Tibial nerve (tissue), 4 donors: ENCODE results near the gene CDH4. TPM values are rescaled to one million over a fixed set of nuclear protein-coding genes. Genes with fewer than 3 reads are reported as not detected.

ENCODE experiments used
- DNase-seq, 2 donors: peaks; one replicate each; pipeline ENCODE4 v3.0.0-alpha.2; 2019; ENCODE audit warnings: low spot score in 2 of 2
- H3K27ac ChIP-seq, 4 donors: fragments of 200-600 bp; sonication (generic) in 3 of 4; one replicate each; pipeline ENCODE4 v1.5.1; 2017 to 2019; ENCODE audit warnings: mild to moderate bottlenecking in 1 of 4
- H3K27me3 ChIP-seq, 2 donors: fragments of 200-600 bp; sonication (generic) in 1 of 2; one replicate each; pipeline versions ENCODE4 v1.5.1 to v1.6.0; 2017 to 2019
- H3K36me3 ChIP-seq, 3 donors: fragments of 200-600 bp; sonication (generic); one replicate each; pipeline ENCODE4 v1.5.1; 2018 to 2019
- H3K4me1 ChIP-seq, 4 donors: fragments of 200-600 bp; sonication (generic) in 3 of 4; one replicate each; pipeline ENCODE4 v1.5.1; 2017 to 2019
- H3K4me3 ChIP-seq, 4 donors: fragments of 200-600 bp; sonication (generic) in 3 of 4; one replicate each; pipeline ENCODE4 v1.5.1; 2017 to 2019; ENCODE audit warnings: mild to moderate bottlenecking in 1 of 4, moderate library complexity in 1 of 4
- H3K9me3 ChIP-seq, 4 donors: fragments of 200-600 bp; sonication (generic) in 3 of 4; one replicate each; pipeline ENCODE4 v1.5.1; 2017 to 2019
- CTCF ChIP-seq, 5 experiments: fragments of 200-600 bp in 3 of 5; fragments of 450-650 bp in 2 of 5; sonication (generic) in 3 of 5; IDR thresholded peaks; one replicate each; pipeline ENCODE4 v1.5.1; 2016 to 2019; ENCODE audit warnings: antibody characterized with exemption in 5 of 5, mild to moderate bottlenecking in 3 of 5, moderate library complexity in 2 of 5
- EP300 ChIP-seq, 2 donors: sonication (generic); formaldehyde crosslinking; IDR thresholded peaks; one replicate each; pipeline ENCODE4 v1.6.1; 2017; ENCODE audit warnings: antibody characterized with exemption in 2 of 2, mild to moderate bottlenecking in 1 of 2
- POLR2A ChIP-seq, 2 donors: fragments of 450-650 bp; IDR thresholded peaks; one replicate each; pipeline ENCODE4 v1.6.1; 2017; ENCODE audit warnings: antibody characterized with exemption in 2 of 2, mild to moderate bottlenecking in 2 of 2, moderate library complexity in 2 of 2
- WGBS, 2 donors: methylation state at CpG; one replicate each; pipeline ENCODE4 v1.1.5; 2018; 5-methylcytosine and 5-hydroxymethylcytosine counted together
- total RNA-seq, 4 donors: library from RNA; depleted of rRNA; stranded (reverse); fragments of >200 nt; gene quantifications; one replicate each; pipeline ENCODE4 v1.1.0, GENCODE V29; 2016

The CDH4 gene
- total RNA-seq, 4 donors from 2014 or later = 0.78 to 2.3 (median 1.0) TPM

DNA sequence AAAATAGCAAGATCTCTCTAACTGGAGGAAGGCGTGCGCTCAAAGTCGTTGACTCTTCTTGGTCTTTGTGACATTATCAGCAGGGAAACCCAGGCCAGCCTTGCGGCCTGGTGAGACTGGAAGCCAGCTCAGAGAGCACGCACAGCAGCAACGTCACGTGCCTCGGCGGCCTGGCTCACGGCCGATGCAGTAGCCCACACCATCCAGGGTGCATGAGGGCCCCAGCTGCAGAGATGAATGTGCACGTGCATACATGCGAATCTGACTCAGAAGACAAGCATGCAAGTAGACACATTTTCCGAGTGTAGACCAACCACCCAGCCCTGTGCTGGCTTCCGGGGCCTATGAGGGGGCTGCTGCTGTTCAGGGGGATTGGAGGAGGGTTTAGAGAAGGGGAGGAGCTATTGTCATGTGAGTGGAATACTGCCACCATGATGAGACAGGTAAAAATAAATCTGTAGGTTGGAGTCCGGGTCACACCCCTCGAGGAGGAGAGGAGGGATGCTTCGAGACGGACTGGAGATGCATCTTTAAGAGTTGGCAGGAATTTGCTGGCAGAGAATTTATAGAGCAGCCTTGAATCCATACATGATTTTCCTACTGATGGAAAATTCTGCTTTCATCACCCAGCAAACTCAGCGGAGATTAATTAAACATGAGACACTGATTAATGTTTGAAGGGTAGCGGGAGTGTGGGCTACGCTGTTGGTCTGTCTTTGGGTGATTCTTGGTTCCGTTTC lies 388.2 kb downstream of the CDH4 start:
- WGBS, 2 donors = 56 to 63% methylated on average over 23 of the region's 23 CpGs
- Histone ChIP-seq H3K9me3 (peaks cover 0 to 10% (median 0%) of the 10 kb centered on the region in 4 donors), H3K27me3 (no peaks in the 10 kb centered on the region)

GRCh38 chr20:61640871-61641245 lies 388.8 kb downstream of the CDH4 start:
- no peak for DNase-seq
- H3K9me3 ChIP-seq = peaks cover 0 to 10% (median 0%) of the 10 kb centered on the region in 4 donors
- no peak overlapping the region for H3K27ac ChIP-seq
- WGBS, 2 donors = 87 to 92% methylated on average over 9 to 11 of the region's 11 CpGs
- H3K36me3 ChIP-seq = no peaks in the 10 kb centered on the region
- TF ChIP-seq CTCF (IDR thresholded peaks at IDR 0.05) = no peak
- TF ChIP-seq POLR2A (IDR thresholded peaks at IDR 0.05) = no peak
- no peak for TF ChIP-seq EP300 (IDR thresholded peaks at IDR 0.05)
- no peaks in the 10 kb centered on the region for H3K27me3 ChIP-seq
- H3K4me3 ChIP-seq = no peak overlapping the region
- peaks cover 0 to 7% (median 0%) of the 10 kb centered on the region in 4 donors for H3K4me1 ChIP-seq

More for the DNA sequence above, 388.2 kb downstream of the CDH4 start:
- Histone ChIP-seq H3K27ac (no peak overlapping the region), H3K4me3 (no peak overlapping the region), H3K36me3 (no peaks in the 10 kb centered on the region), H3K4me1 (peaks cover 0 to 7% (median 0%) of the 10 kb centered on the region in 4 donors)
- TF ChIP-seq POLR2A (IDR thresholded peaks at IDR 0.05) (no peak), CTCF (IDR thresholded peaks at IDR 0.05) (no peak), EP300 (IDR thresholded peaks at IDR 0.05) (no peak)
- DNase-seq = no peak

GRCh38 chr20:61643656-61644377 lies 391.8 kb downstream of the CDH4 start:
- Histone ChIP-seq H3K27me3 (no peaks in the 10 kb centered on the region), H3K4me3 (no peak overlapping the region), H3K36me3 (no peaks in the 10 kb centered on the region), H3K9me3 (peaks cover 0 to 10% (median 0%) of the 10 kb centered on the region in 4 donors), H3K4me1 (peaks cover 0 to 7% (median 0%) of the 10 kb centered on the region in 4 donors), H3K27ac (peak overlapping the region in 1 of 4 donors; percentile 19)
- TF ChIP-seq CTCF (IDR thresholded peaks at IDR 0.05) (no peak), EP300 (IDR thresholded peaks at IDR 0.05) (no peak), POLR2A (IDR thresholded peaks at IDR 0.05) (no peak)
- WGBS, 2 donors = 52 to 53% methylated on average over 12 of the region's 12 CpGs
- peak; percentile 14 to 23 for DNase-seq

DNA sequence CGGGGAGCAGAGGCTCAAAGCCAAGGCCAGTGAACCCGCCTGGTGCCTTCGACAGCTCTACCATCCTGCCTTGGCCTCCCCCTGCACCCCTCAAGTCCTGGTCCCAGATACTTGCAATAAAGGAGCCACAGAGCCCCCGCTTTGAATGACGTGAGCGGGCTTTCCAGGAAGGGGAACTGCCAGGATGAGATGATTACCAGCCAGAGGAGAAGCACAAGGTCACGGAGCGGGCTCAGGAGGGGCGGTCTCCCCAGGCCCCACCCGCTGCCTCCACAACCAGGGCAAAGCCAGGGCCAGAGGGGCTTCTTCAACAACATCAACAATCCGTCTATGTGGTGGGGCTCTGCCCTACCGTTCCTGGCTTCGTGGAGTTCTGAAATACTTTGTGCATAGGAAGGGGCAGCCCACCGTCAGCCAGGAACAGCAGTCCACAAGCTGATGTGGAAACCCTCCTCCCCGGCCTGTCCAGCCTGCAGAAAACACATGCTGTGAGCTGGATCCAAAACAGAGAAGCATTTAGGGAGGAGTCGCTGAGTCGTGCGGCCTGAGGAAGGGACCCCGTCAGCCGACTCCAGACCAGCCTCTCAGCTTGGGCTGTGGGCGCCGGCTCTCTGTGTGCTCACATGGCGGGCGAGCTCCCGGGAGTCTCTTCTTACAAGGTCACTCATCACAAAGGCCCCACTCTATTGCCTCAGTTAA lies 392.5 kb downstream of the CDH4 start:
- 49 to 59% methylated on average over 24 to 25 of the region's 25 CpGs for WGBS, 2 donors
- no peak overlapping the region for H3K4me3 ChIP-seq
- H3K9me3 ChIP-seq = peaks cover 0 to 10% (median 0%) of the 10 kb centered on the region in 4 donors
- TF ChIP-seq CTCF (IDR thresholded peaks at IDR 0.05) = no peak
- no peaks in the 10 kb centered on the region for H3K27me3 ChIP-seq
- H3K4me1 ChIP-seq = peaks cover 0 to 7% (median 0%) of the 10 kb centered on the region in 4 donors
- no peak for DNase-seq
- H3K27ac ChIP-seq = no peak overlapping the region
- H3K36me3 ChIP-seq = no peaks in the 10 kb centered on the region
